Activated CD4-positive, alpha-beta memory T cell treated with anti-CD3 and anti-CD28 coated beads, Interleukin-2, amount 10 ng/mL, durations not matched to agents 7 days and 5 days (primary cell): ENCODE measurements around the gene P2RX2. TPM values are rescaled to one million over a fixed set of nuclear protein-coding genes. Genes with fewer than 3 reads are reported as not detected.

ENCODE experiments used
- CTCF ChIA-PET: fragments of 350-600 bp; sonication (Branson Sonifier 250); formaldehyde crosslinking; loops from one replicate; lab custom pipeline; 2021; ENCODE audit warnings: antibody characterized with exemption, inconsistent platforms; lab: Charles Lee
- POLR2A ChIA-PET: fragments of 350-600 bp; sonication (Branson Sonifier 250); formaldehyde crosslinking; loops from one replicate; lab custom pipeline; 2021; ENCODE audit warnings: antibody characterized with exemption; lab: Charles Lee
- DNase-seq: peaks from one replicate; pipeline ENCODE4 v3.0.0-alpha.2; 2020
- H3K27ac Mint-ChIP-seq: one replicate; pipeline ENCODE4 v1.8.0; 2021; ENCODE audit warnings: mild to moderate bottlenecking, mixed read lengths
- H3K27me3 Mint-ChIP-seq: one replicate; pipeline ENCODE4 v1.8.0; 2021; ENCODE audit warnings: mixed read lengths
- H3K36me3 Mint-ChIP-seq: one replicate; pipeline ENCODE4 v1.8.0; 2021; ENCODE audit warnings: low read depth, mixed read lengths
- H3K4me1 Mint-ChIP-seq: one replicate; pipeline ENCODE4 v1.8.0; 2021; ENCODE audit warnings: mixed read lengths
- H3K4me3 Mint-ChIP-seq: one replicate; pipeline ENCODE4 v1.8.0; 2021; ENCODE audit warnings: mild to moderate bottlenecking, mixed read lengths
- H3K9me3 Mint-ChIP-seq: one replicate; pipeline ENCODE4 v1.8.0; 2021; ENCODE audit warnings: mixed read lengths
- total RNA-seq, 2 experiments: library from RNA; stranded (reverse); gene quantifications; one replicate each; pipeline ENCODE4 v1.2.3, GENCODE V29; 2021

The P2RX2 gene
- total RNA-seq, 2 experiments from 2014 or later: not detected

- peaks cover 90% of the 10 kb centered on the region for H3K36me3 Mint-ChIP-seq
- DNase-seq: no peak
- CTCF ChIA-PET: no interaction called here
- H3K4me3 Mint-ChIP-seq: no peak overlapping the region
- H3K9me3 Mint-ChIP-seq: no peaks in the 10 kb centered on the region
- H3K27me3 Mint-ChIP-seq: no peaks in the 10 kb centered on the region
- POLR2A ChIA-PET: no interaction called here
- peaks cover 39% of the 10 kb centered on the region for H3K4me1 Mint-ChIP-seq
- H3K27ac Mint-ChIP-seq: no peak overlapping the region
Measured at GRCh38 chr12:132664206-132665148, 45.9 kb downstream of the P2RX2 start.

GRCh38 chr12:132665149-132665491 is 46.5 kb downstream of the P2RX2 start:
- DNase-seq: no peak
- ChIA-PET CTCF (no interaction called here), POLR2A (no interaction called here)
- no peaks in the 10 kb centered on the region for H3K27me3 Mint-ChIP-seq
- no peaks in the 10 kb centered on the region for H3K9me3 Mint-ChIP-seq
- H3K4me1 Mint-ChIP-seq: peaks cover 35% of the 10 kb centered on the region
- no peak overlapping the region for H3K4me3 Mint-ChIP-seq
- H3K27ac Mint-ChIP-seq: no peak overlapping the region
- peaks cover 89% of the 10 kb centered on the region for H3K36me3 Mint-ChIP-seq

DNA sequence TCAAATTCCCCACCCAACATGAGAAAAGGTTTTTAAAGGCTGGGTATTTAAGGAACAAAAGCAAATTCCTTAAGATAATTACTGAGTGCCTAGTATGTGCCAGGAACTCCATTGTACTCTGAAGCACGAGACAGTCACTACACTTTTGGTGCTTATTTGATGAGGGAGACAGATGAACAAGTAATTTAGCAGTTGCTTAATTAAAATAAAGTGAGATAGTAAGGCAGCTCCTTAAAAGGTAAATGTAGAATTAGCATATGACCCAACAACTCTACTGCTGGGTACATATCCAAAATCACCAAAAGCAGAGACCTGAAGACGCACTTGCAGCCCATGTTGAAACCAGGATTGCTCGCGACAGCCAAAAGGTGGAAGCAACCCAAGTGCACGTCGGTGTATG is 47.2 kb downstream of the P2RX2 start:
- peaks cover 33% of the 10 kb centered on the region for H3K4me1 Mint-ChIP-seq
- H3K27me3 Mint-ChIP-seq: no peaks in the 10 kb centered on the region
- H3K4me3 Mint-ChIP-seq: no peak overlapping the region
- ChIA-PET POLR2A (no interaction called here), CTCF (interaction anchor here (0.7 kb wide), 1 partner anchor 49 kb away, joined by 3 read pairs; no protein-coding TSS in a partner anchor)
- H3K9me3 Mint-ChIP-seq: no peaks in the 10 kb centered on the region
- no peak for DNase-seq
- peaks cover 87% of the 10 kb centered on the region for H3K36me3 Mint-ChIP-seq
- no peak overlapping the region for H3K27ac Mint-ChIP-seq

DNA sequence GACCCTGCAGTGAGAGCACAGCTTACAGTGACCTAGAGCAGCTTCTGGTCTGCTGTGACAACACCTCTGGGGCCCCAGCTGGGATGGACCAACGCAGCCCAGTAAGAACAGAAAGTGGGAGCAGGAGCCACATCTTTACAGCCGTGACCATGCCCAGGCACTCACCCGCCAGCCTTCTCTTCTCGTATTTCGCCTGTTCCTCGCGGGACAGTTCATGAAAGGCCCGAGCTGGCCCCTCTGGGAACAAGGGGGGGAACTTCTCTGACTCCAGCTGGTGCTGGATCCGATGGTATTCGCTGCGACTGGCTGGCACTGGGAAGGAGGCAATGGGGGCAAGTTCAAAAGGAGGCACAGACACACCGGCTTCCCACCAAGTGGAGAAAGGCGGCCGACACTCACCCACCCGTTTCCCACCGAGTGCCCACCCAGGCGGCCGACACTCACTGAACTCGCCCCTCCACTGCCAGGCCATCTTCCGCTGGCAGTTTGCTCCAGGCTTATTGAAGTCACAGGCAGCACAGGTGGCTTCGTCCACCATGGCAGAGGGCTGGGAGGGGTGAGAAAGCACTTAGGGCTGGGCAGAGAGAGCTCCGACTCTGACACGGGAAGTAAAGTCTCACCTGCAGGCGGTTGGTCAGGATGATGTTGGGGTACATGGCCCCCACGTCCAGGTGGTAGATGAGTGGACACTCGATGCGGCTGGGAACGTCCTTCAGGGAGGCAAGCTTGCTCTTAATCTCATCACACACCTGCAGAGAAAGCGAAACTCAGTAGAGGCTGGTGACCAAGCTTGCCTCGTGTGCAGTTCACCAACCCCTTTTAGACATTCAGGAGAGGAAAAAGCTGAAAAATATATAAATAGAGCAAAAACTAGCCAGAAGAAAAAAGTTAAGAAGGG is 49.9 kb downstream of the P2RX2 start:
- ChIA-PET POLR2A (interaction anchor here (0.7 kb wide), 1 partner anchor 161 kb away, joined by 3 read pairs; no protein-coding TSS in a partner anchor), CTCF (no interaction called here)
- H3K9me3 Mint-ChIP-seq: no peaks in the 10 kb centered on the region
- DNase-seq: no peak
- peaks cover 24% of the 10 kb centered on the region for H3K4me1 Mint-ChIP-seq
- H3K27ac Mint-ChIP-seq: no peak overlapping the region
- no peaks in the 10 kb centered on the region for H3K27me3 Mint-ChIP-seq
- H3K4me3 Mint-ChIP-seq: no peak overlapping the region
- H3K36me3 Mint-ChIP-seq: peaks cover 79% of the 10 kb centered on the region

DNA sequence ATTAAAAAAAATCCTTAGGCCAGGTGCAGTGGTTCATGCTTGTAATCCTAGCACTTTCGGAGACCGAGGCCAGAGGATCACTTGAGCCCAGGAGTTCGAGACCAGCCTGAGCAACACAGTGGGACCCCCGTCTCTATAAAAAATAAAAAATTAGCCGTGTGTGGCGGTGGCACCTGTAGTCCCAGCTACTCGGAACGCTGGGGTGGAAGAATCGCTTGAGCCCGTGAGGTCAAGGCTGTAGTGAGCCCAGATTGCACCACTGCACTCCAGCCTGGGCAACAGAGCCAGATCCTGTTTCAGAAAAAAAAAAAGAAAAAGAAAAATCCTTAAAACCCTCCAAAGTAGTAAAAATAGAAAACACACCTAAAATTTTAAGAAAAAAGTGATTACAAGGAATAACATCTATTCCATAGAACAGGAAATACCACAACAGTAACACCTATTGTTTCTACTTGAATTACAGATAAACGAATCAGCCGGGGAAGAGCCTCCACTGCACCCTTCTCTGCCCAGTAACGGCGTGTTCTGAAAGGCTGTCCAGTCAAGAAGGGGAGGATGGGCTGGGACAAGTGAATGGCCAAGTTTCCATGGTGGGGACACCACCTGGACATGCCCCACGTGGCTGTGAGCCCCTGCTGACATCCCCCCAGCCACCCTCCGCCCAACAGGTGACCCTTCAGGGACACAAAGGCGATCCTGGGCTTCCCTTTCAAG is 50.7 kb downstream of the P2RX2 start:
- no peaks in the 10 kb centered on the region for H3K9me3 Mint-ChIP-seq
- peaks cover 18% of the 10 kb centered on the region for H3K4me1 Mint-ChIP-seq
- ChIA-PET POLR2A (no interaction called here), CTCF (no interaction called here)
- peaks cover 82% of the 10 kb centered on the region for H3K36me3 Mint-ChIP-seq
- H3K4me3 Mint-ChIP-seq: no peak overlapping the region
- DNase-seq: no peak
- no peak overlapping the region for H3K27ac Mint-ChIP-seq
- no peaks in the 10 kb centered on the region for H3K27me3 Mint-ChIP-seq

Other genes with a start within 250 kb of the P2RX2 start
- 10 to 100 TPM; 36.7 to 47.0 TPM for gene FBRSL1, start 128.6 kb upstream of the P2RX2 start, total RNA-seq
- not detected for gene LRCOL1, start 8.2 kb upstream of the P2RX2 start, total RNA-seq
- 100 to 1,000 TPM; 108 to 117 TPM for gene POLE, start 68.6 kb downstream of the P2RX2 start, total RNA-seq
- gene PXMP2, start 68.8 kb downstream of the P2RX2 start, total RNA-seq: 10 to 100 TPM; 24.5 to 24.9 TPM
- 10 to 100 TPM; 32.5 to 35.1 TPM for gene PGAM5, start 92.1 kb downstream of the P2RX2 start, total RNA-seq
- gene ANKLE2, start 143.1 kb downstream of the P2RX2 start, total RNA-seq: 10 to 100 TPM; 88.6 to 89.3 TPM
- 10 to 100 TPM; 46.2 to 46.5 TPM for gene GOLGA3, start 210.1 kb downstream of the P2RX2 start, total RNA-seq